SK-N-SH treated with all-trans-retinoic acid at 6 μM for 48 hours (cell line): ENCODE data around the gene CRX.
"Not testable (repeated sequence)": the region's sequence is repeated elsewhere in the genome, so short reads cannot be mapped to it uniquely, and the experiment has no call there.

Experiments used
- ATAC-seq: fragments of 200-7000 bp; cut with Tn5 transposase; 3 replicates; pipeline ENCODE4 v1.9.1; 2020; ENCODE audit warnings: mild to moderate bottlenecking, moderate library complexity
- ARNTL ChIP-seq: fragments of 450-650 bp; formaldehyde crosslinking; IDR thresholded peaks from 2 replicates; pipeline ENCODE4 v1.5.0; 2020; ENCODE audit warnings: low read depth, mild to moderate bottlenecking, moderate library complexity, borderline replicate concordance
- BACH2 ChIP-seq: fragments of 250-450 bp; sonication (Bioruptor Pico); IDR thresholded peaks from 2 replicates; pipeline ENCODE4 v1.9.0; 2021; ENCODE audit warnings: mild to moderate bottlenecking, borderline replicate concordance
- CREB5 ChIP-seq: fragments of 250-450 bp; sonication (Bioruptor Pico); IDR thresholded peaks from 2 replicates; pipeline ENCODE4 v1.5.1; 2020; ENCODE audit warnings: low read depth, mild to moderate bottlenecking, moderate library complexity
- CSDC2 ChIP-seq: fragments of 250-450 bp; sonication (Bioruptor Pico); IDR thresholded peaks from 2 replicates; pipeline ENCODE4 v1.5.0; 2020; ENCODE audit warnings: mild to moderate bottlenecking, moderate library complexity
- ESRRG ChIP-seq: fragments of 250-450 bp; sonication (Bioruptor Pico); IDR thresholded peaks from 2 replicates; pipeline ENCODE4 v1.6.1; 2021; ENCODE audit warnings: mild to moderate bottlenecking
- GLIS3 ChIP-seq: fragments of 250-450 bp; sonication (Bioruptor Pico); IDR thresholded peaks from 2 replicates; pipeline ENCODE4 v1.5.0; 2020; ENCODE audit warnings: mild to moderate bottlenecking, moderate library complexity
- ISL1 ChIP-seq: fragments of 250-450 bp; sonication (Bioruptor Pico); IDR thresholded peaks from 2 replicates; pipeline ENCODE4 v2.1.2; 2022; ENCODE audit warnings: mild to moderate bottlenecking, moderate library complexity
- OSR1 ChIP-seq: fragments of 250-450 bp; sonication (Bioruptor Pico); IDR thresholded peaks from 2 replicates; pipeline ENCODE4 v1.8.0; 2022; ENCODE audit warnings: moderate library complexity, mild to moderate bottlenecking, inconsistent platforms
- PATZ1 ChIP-seq: fragments of 250-450 bp; sonication (Bioruptor Pico); IDR thresholded peaks from 2 replicates; pipeline ENCODE4 v1.8.0; 2020; ENCODE audit warnings: mild to moderate bottlenecking, moderate library complexity, borderline replicate concordance
- POU6F1 ChIP-seq: fragments of 250-450 bp; sonication (Bioruptor Pico); IDR thresholded peaks from 2 replicates; pipeline ENCODE4 v1.8.0; 2021; ENCODE audit warnings: low read depth, mild to moderate bottlenecking, moderate library complexity, borderline replicate concordance
- PPARA ChIP-seq: fragments of 250-450 bp; sonication (Bioruptor Pico); IDR thresholded peaks from 2 replicates; pipeline ENCODE4 v1.5.0; 2020; ENCODE audit warnings: mild to moderate bottlenecking, borderline replicate concordance
- SNAI2 ChIP-seq: fragments of 250-450 bp; sonication (Bioruptor Pico); IDR thresholded peaks from 2 replicates; pipeline ENCODE4 v1.5.0; 2020; ENCODE audit warnings: mild to moderate bottlenecking, moderate library complexity
- TCF4 ChIP-seq: fragments of 250-450 bp; sonication (Bioruptor Pico); IDR thresholded peaks from 2 replicates; pipeline ENCODE4 v1.8.0; 2021; ENCODE audit warnings: mild to moderate bottlenecking, moderate library complexity, borderline replicate concordance
- TOX ChIP-seq: fragments of 250-450 bp; sonication (Bioruptor Pico); IDR thresholded peaks from 2 replicates; pipeline ENCODE4 v1.8.0; 2021; ENCODE audit warnings: mild to moderate bottlenecking, moderate library complexity, borderline replicate concordance
- TSHZ2 ChIP-seq: fragments of 250-450 bp; sonication (Bioruptor Pico); IDR thresholded peaks from 2 replicates; pipeline ENCODE4 v1.5.0; 2020; ENCODE audit warnings: mild to moderate bottlenecking, moderate library complexity
- ZC3H10 ChIP-seq: fragments of 250-450 bp; sonication (Bioruptor Pico); IDR thresholded peaks from 2 replicates; pipeline ENCODE4 v1.5.1; 2021; ENCODE audit warnings: mild to moderate bottlenecking, moderate library complexity
- ZFP30 ChIP-seq: fragments of 450-650 bp; formaldehyde crosslinking; IDR thresholded peaks from 2 replicates; pipeline ENCODE4 v1.5.0; 2022; ENCODE audit warnings: mild to moderate bottlenecking, moderate library complexity
- ZNF70 ChIP-seq: fragments of 450-650 bp; formaldehyde crosslinking; IDR thresholded peaks from 2 replicates; pipeline ENCODE4 v1.5.0; 2020; ENCODE audit warnings: mild to moderate bottlenecking, moderate library complexity
- ZNF8 ChIP-seq: fragments of 450-650 bp; formaldehyde crosslinking; IDR thresholded peaks from 2 replicates; pipeline ENCODE4 v1.5.0; 2020; ENCODE audit warnings: mild to moderate bottlenecking, moderate library complexity

Gene CRX

GRCh38 chr19:47853003-47853402 lies 31.3 kb downstream of the CRX start:
- TF ChIP-seq ESRRG, result no peak
- TF ChIP-seq TCF4, result no peak
- no peak for TF ChIP-seq BACH2 (CRISPR knock-in tag)
- no peak for TF ChIP-seq PPARA
- no peak for TF ChIP-seq ZNF8 (CRISPR knock-in tag)
- no peak for TF ChIP-seq POU6F1 (CRISPR knock-in tag)
- no peak for TF ChIP-seq ZNF70 (CRISPR knock-in tag)
- no peak for TF ChIP-seq CREB5 (CRISPR knock-in tag)
- TF ChIP-seq ZFP30 (CRISPR knock-in tag), result no peak
- TF ChIP-seq OSR1 (CRISPR knock-in tag), result no peak
- TF ChIP-seq PATZ1, result no peak
- TF ChIP-seq CSDC2 (CRISPR knock-in tag), result no peak
- no peak for TF ChIP-seq ZC3H10 (CRISPR knock-in tag)
- no peak for TF ChIP-seq ISL1 (CRISPR knock-in tag)
- TF ChIP-seq ARNTL (CRISPR knock-in tag), result no peak
- no peak for TF ChIP-seq GLIS3 (CRISPR knock-in tag)
- no peak for TF ChIP-seq SNAI2 (CRISPR knock-in tag)
- ATAC-seq, result no peak

- TF ChIP-seq TCF4, result no peak
- TF ChIP-seq PPARA, result no peak
- TF ChIP-seq ZC3H10 (CRISPR knock-in tag), result no peak
- no peak for TF ChIP-seq CSDC2 (CRISPR knock-in tag)
- TF ChIP-seq TSHZ2 (CRISPR knock-in tag), result no peak
- no peak for TF ChIP-seq PATZ1
- TF ChIP-seq ZNF70 (CRISPR knock-in tag), result no peak
- TF ChIP-seq TOX (CRISPR knock-in tag), result no peak
- no peak for TF ChIP-seq ZNF8 (CRISPR knock-in tag)
- no peak for TF ChIP-seq SNAI2 (CRISPR knock-in tag)
- no peak for TF ChIP-seq ESRRG
- ATAC-seq, result no peak
Observed at GRCh38 chr19:47854459-47854858, 32.7 kb downstream of the CRX start.

GRCh38 chr19:47858231-47858630 lies 36.5 kb downstream of the CRX start:
- ATAC-seq, result not testable (repeated sequence)

- ATAC-seq, result not testable (repeated sequence)
Observed at GRCh38 chr19:47858646-47859285, 37.0 kb downstream of the CRX start, which contains the start of gene TPRX2. TPRX2 (plus strand) TSS chr19:47859235; CDS start chr19:47859247, 12 bp downstream.

- not testable (repeated sequence) for ATAC-seq
Observed at GRCh38 chr19:47859838-47860237, 38.1 kb downstream of the CRX start.
